Measurements from ENCODE around the gene CRKL.

DNA sequence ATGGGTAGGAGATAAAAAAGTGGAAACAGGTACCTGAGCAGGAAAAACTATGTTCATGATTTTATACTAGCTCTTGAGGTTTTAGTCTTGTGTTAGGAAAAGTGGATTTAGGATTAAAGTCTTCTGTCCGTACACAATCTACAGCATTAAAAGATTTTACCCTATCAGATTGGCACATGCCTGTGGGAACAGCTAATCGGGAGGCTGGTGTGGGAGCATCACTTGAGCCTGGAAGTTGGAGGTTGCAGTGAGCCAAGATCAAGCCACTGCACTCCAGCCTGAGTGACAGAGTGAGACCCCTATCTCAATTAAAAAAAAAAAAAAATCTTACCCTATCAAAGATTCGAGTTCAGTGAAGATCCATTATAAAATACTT, 12.2 kb upstream of the CRKL start:
- TF ChIP-seq, protein P1, sequence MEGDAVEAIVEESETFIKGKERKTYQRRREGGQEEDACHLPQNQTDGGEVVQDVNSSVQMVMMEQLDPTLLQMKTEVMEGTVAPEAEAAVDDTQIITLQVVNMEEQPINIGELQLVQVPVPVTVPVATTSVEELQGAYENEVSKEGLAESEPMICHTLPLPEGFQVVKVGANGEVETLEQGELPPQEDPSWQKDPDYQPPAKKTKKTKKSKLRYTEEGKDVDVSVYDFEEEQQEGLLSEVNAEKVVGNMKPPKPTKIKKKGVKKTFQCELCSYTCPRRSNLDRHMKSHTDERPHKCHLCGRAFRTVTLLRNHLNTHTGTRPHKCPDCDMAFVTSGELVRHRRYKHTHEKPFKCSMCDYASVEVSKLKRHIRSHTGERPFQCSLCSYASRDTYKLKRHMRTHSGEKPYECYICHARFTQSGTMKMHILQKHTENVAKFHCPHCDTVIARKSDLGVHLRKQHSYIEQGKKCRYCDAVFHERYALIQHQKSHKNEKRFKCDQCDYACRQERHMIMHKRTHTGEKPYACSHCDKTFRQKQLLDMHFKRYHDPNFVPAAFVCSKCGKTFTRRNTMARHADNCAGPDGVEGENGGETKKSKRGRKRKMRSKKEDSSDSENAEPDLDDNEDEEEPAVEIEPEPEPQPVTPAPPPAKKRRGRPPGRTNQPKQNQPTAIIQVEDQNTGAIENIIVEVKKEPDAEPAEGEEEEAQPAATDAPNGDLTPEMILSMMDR (IDR thresholded peaks at IDR 0.05) = no peak
- no peak for TF ChIP-seq POLR2A (IDR thresholded peaks at IDR 0.05)

All from testis (tissue), 2 donors.